Ishikawa (cell line): ENCODE measurements around the gene WDR73.

Source experiments
- CEBPB ChIP-seq: IDR thresholded peaks from 2 replicates; pipeline ENCODE4 v1.6.1; 2012
- CREB1 ChIP-seq: IDR thresholded peaks from 2 replicates; pipeline ENCODE4 v1.6.1; 2012; ENCODE audit warnings: low read depth
- EGR1 ChIP-seq: IDR thresholded peaks from 2 replicates; pipeline ENCODE4 v1.6.1; 2012
- EP300 ChIP-seq: IDR thresholded peaks from 2 replicates; pipeline ENCODE4 v1.6.1; 2012; ENCODE audit warnings: borderline replicate concordance
- FOXM1 ChIP-seq: IDR thresholded peaks from 2 replicates; pipeline ENCODE4 v1.6.1; 2012; ENCODE audit warnings: low read depth, borderline replicate concordance
- RAD21 ChIP-seq: IDR thresholded peaks from 2 replicates; pipeline ENCODE4 v1.6.1; 2012; ENCODE audit warnings: low read depth
- REST ChIP-seq: IDR thresholded peaks from 2 replicates; pipeline ENCODE4 v1.6.1; 2012; ENCODE audit warnings: low read depth, mild to moderate bottlenecking
- TAF1 ChIP-seq: IDR thresholded peaks from 2 replicates; pipeline ENCODE4 v1.6.1; 2012; ENCODE audit warnings: low read depth, mild to moderate bottlenecking
- TEAD4 ChIP-seq: IDR thresholded peaks from 2 replicates; pipeline ENCODE4 v1.6.1; 2012
- YY1 ChIP-seq: IDR thresholded peaks from 2 replicates; pipeline ENCODE4 v1.6.1; 2012; ENCODE audit warnings: low read depth
- TF ChIP-seq, protein P1 (sequence below): IDR thresholded peaks from 2 replicates; pipeline ENCODE4 v1.6.1; 2012

- TF ChIP-seq REST, result no peak
- TF ChIP-seq RAD21, result no peak
- TF ChIP-seq, protein P1, sequence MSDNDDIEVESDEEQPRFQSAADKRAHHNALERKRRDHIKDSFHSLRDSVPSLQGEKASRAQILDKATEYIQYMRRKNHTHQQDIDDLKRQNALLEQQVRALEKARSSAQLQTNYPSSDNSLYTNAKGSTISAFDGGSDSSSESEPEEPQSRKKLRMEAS, result no peak
- no peak for TF ChIP-seq EP300
- no peak for TF ChIP-seq CREB1
- TF ChIP-seq TAF1, result no peak
- no peak for TF ChIP-seq TEAD4
- no peak for TF ChIP-seq EGR1
- no peak for TF ChIP-seq CEBPB
- no peak for TF ChIP-seq FOXM1
- TF ChIP-seq YY1, result no peak
Measured at GRCh38 chr15:84689858-84690257, 35.8 kb upstream of the WDR73 start.
